GM13976 (cell line): ENCODE measurements around the gene ZNF761.
"Not testable (repeated sequence)": the region's sequence is repeated elsewhere in the genome, so short reads cannot be mapped to it uniquely, and the experiment has no call there.

ENCODE experiments used
- DNase-seq: peaks from one replicate; pipeline ENCODE4 v3.0.0; 2012; ENCODE audit warnings: low spot score
- CTCF ChIP-seq: IDR thresholded peaks from 2 replicates; pipeline ENCODE4 v1.5.1; 2012; ENCODE audit warnings: borderline replicate concordance, mild to moderate bottlenecking; ENCODE audit not compliant: insufficient read depth; ENCODE audit errors: extremely low read depth, missing control alignments, control extremely low read depth
- in situ Hi-C: fragments of 300-500 bp; cut with MboI; formaldehyde crosslinking; loops from one replicate; pipeline ENCODE4 v1.12.0; 2022; ENCODE audit warnings: low sequenced_read_pairs, mixed read lengths, inconsistent platforms; ENCODE audit not compliant: unreplicated experiment

ZNF761 gene

GRCh38 chr19:53424968-53425597 is 6.7 kb upstream of the ZNF761 start:
- in situ Hi-C loops = no loop called here
- peak; percentile 46 for TF ChIP-seq CTCF
- DNase-seq = peak; percentile 45

- no peak for TF ChIP-seq CTCF
- in situ Hi-C loops = no loop called here
- DNase-seq = peak; percentile 30
Observed at GRCh38 chr19:53432088-53432661, 391 bp downstream of the ZNF761 start.

GRCh38 chr19:53443809-53444208 is 12.0 kb downstream of the ZNF761 start:
- DNase-seq, in situ Hi-C loops: not testable (repeated sequence)

- DNase-seq, in situ Hi-C loops: not testable (repeated sequence)
Observed at GRCh38 chr19:53447196-53447595, 15.4 kb downstream of the ZNF761 start.

GRCh38 chr19:53455828-53456227 is 24.0 kb downstream of the ZNF761 start:
- in situ Hi-C loops = no loop called here
- TF ChIP-seq CTCF = no peak
- no peak for DNase-seq

- in situ Hi-C loops, DNase-seq: not testable (repeated sequence)
Observed at GRCh38 chr19:53460131-53460721, 28.4 kb downstream of the ZNF761 start.

GRCh38 chr19:53461866-53462265 is 30.1 kb downstream of the ZNF761 start:
- TF ChIP-seq CTCF = no peak
- in situ Hi-C loops = no loop called here
- DNase-seq = no peak

- DNase-seq = no peak
- in situ Hi-C loops = no loop called here
- TF ChIP-seq CTCF = no peak
Observed at GRCh38 chr19:53462861-53463260, 31.1 kb downstream of the ZNF761 start.
